SK-N-MC (cell line): ENCODE results near the gene MUC21.

Experiments used
- EZH2 ChIP-seq: fragments of 200-600 bp; sonication (generic); IDR thresholded peaks from one replicate; pipeline ENCODE4 v1.6.1; 2017; ENCODE audit warnings: antibody characterized with exemption
- FOXP2 ChIP-seq: optimal IDR thresholded peaks from 2 replicates; pipeline ENCODE3; 2011; ENCODE audit warnings: mild to moderate bottlenecking, moderate library complexity; ENCODE audit not compliant: insufficient read depth; ENCODE audit errors: extremely low read length, control extremely low read depth
- POLR2AphosphoS5 ChIP-seq: IDR thresholded peaks from 2 replicates; pipeline ENCODE4 v1.6.1; 2012; ENCODE audit warnings: mild to moderate bottlenecking, low read depth, low read length, borderline replicate concordance

DNA sequence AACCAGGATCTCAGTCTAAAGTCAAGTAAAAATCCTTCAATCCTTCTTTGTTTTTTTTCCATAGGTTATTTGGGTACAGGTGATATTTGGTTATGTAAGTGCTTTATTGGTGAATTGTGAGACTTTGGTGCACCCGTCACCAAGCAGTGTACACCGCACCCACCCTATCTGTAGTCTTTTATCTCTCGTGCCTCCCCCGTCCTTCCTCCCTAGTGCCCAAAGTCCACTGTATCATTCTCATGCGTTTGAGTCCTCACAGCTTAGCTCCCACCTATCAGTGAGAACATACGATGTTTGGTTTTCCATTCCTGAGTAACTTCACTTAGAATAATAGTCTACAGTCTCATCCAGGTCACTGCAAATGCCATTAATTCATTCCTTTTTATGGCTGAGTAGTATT, 27.6 kb downstream of the MUC21 start:
- TF ChIP-seq POLR2AphosphoS5 (no peak), EZH2 (no peak), FOXP2 (no peak)
